Lung (tissue), 12 donors: Measurements from ENCODE around the gene SPATS2L. TPM values are rescaled to one million over a fixed set of nuclear protein-coding genes. Genes with fewer than 3 reads are reported as not detected.

Source experiments
- ATAC-seq: fragments of 200-7000 bp; cut with Tn5 transposase; one replicate; pipeline ENCODE4 v1.9.1; 2020; ENCODE audit warnings: moderate number of reproducible peaks; ENCODE audit not compliant: insufficient read depth, low FRiP score
- DNase-seq, 3 donors: peaks; one replicate each; pipeline ENCODE4 v3.0.0-alpha.2; 2013 to 2017
- H3K27ac ChIP-seq, 2 donors: one replicate each; pipeline ENCODE4 v1.5.1; 2013; ENCODE audit warnings: mild to moderate bottlenecking in 2 of 2, moderate library complexity in 2 of 2, control low read depth in 1 of 2, inconsistent platforms in 1 of 2, low read depth in 1 of 2, low read length in 1 of 2
- H3K27me3 ChIP-seq, 3 donors: one replicate each; pipeline ENCODE4 v1.5.1; 2013; ENCODE audit warnings: low read length in 2 of 3; ENCODE audit not compliant: control insufficient read depth in 3 of 3, insufficient read depth in 3 of 3
- H3K36me3 ChIP-seq, 4 donors: one replicate each; pipeline ENCODE4 v1.5.1; 2013; ENCODE audit warnings: low read length in 4 of 4, mild to moderate bottlenecking in 1 of 4, moderate library complexity in 1 of 4; ENCODE audit not compliant: control insufficient read depth in 4 of 4, insufficient read depth in 4 of 4
- H3K4me1 ChIP-seq, 5 donors: one replicate each; pipeline ENCODE4 v1.5.1; 2013; ENCODE audit warnings: low read length in 5 of 5, mild to moderate bottlenecking in 2 of 5, moderate library complexity in 1 of 5; ENCODE audit not compliant: control insufficient read depth in 5 of 5, insufficient read depth in 5 of 5
- H3K4me3 ChIP-seq: one replicate; pipeline ENCODE4 v1.5.1; 2013; ENCODE audit warnings: mild to moderate bottlenecking, control low read depth, moderate library complexity
- H3K9ac ChIP-seq, 2 donors: one replicate each; pipeline ENCODE4 v1.5.1; 2013; ENCODE audit warnings: low read length in 2 of 2, control low read depth in 1 of 2; ENCODE audit not compliant: insufficient read depth in 1 of 2
- H3K9me3 ChIP-seq, 4 donors: one replicate each; pipeline ENCODE4 v1.5.1; 2013; ENCODE audit warnings: low read length in 3 of 4, mild to moderate bottlenecking in 1 of 4, moderate library complexity in 1 of 4; ENCODE audit not compliant: control insufficient read depth in 4 of 4, insufficient read depth in 3 of 4
- CTCF ChIP-seq: IDR thresholded peaks from 2 replicates; pipeline ENCODE4 v1.5.1; 2012; ENCODE audit warnings: mild to moderate bottlenecking; ENCODE audit errors: control extremely low read depth, extremely low read depth
- WGBS, 2 donors: extraction: QIAGEN DNeasy Blood & Tissue Kit; methylation state at CpG; one replicate each; pipeline ENCODE4 v1.1.7; 2013; 5-methylcytosine and 5-hydroxymethylcytosine counted together
- polyA plus RNA-seq, 2 donors: library from polyadenylated mRNA; stranded (reverse); fragments of 200-250 nt; gene quantifications; one replicate each; pipeline ENCODE4 v1.2.1, GENCODE V29; 2013
- total RNA-seq, 2 donors: library from RNA; depleted of rRNA in 1 of 2; stranded (reverse); fragments of >200 nt in 1 of 2; gene quantifications; one replicate each; pipeline ENCODE4 v1.2.1, GENCODE V29; 2014 to 2021
- donor health status: control.
- donor health status: control.
- donor health status: Bipolar disorder and iron deficiency.
- donor health status: healthy.
- donor health status: DM: yes; HTN: yes; CAD: no.

Gene SPATS2L
- total and polyA plus RNA-seq, 4 donors = 30.5 to 96.8 (median 57.2) TPM

- Histone ChIP-seq H3K27ac (no peak overlapping the region), H3K9me3 (no peaks in the 10 kb centered on the region), H3K4me3 (no peak overlapping the region), H3K27me3 (peaks cover 0 to 3% (median 2%) of the 10 kb centered on the region in 3 donors), H3K4me1 (peaks cover 0 to 16% (median 4%) of the 10 kb centered on the region in 5 donors), H3K36me3 (peaks cover 5 to 13% (median 9%) of the 10 kb centered on the region in 4 donors), H3K9ac (no peak overlapping the region)
- 77 to 87% methylated on average over 2 of the region's 2 CpGs for WGBS, 2 donors
- no peak for DNase-seq
- no peak for ATAC-seq
- TF ChIP-seq CTCF = no peak
These were observed 200.7 kb downstream of the SPATS2L start for GRCh38 chr2:200507179-200507578.

GRCh38 chr2:200509235-200509611 is 202.7 kb downstream of the SPATS2L start:
- peak overlapping the region; percentile 87 to 89 for H3K27ac ChIP-seq
- peaks cover 3 to 7% (median 6%) of the 10 kb centered on the region in 3 donors for H3K27me3 ChIP-seq
- H3K4me3 ChIP-seq = peak overlapping the region; percentile 72
- WGBS, 2 donors = 22 to 32% methylated on average over 8 of the region's 8 CpGs
- ATAC-seq (no peak), DNase-seq (peak in 2 of 3 donors; percentile 22)
- TF ChIP-seq CTCF = no peak
- peaks cover 0 to 16% (median 4%) of the 10 kb centered on the region in 5 donors for H3K4me1 ChIP-seq
- H3K9ac ChIP-seq = peak overlapping the region; percentile 66 to 83
- H3K36me3 ChIP-seq = peaks cover 2 to 7% (median 3%) of the 10 kb centered on the region in 4 donors
- H3K9me3 ChIP-seq = no peaks in the 10 kb centered on the region

GRCh38 chr2:200509612-200510433 is 203.3 kb downstream of the SPATS2L start, which contains the start of gene KCTD18:
Gene KCTD18, minus strand, starts transcription at chr2:200510068. Its CDS starts 3,052 bp downstream, at chr2:200507016.
- Histone ChIP-seq H3K36me3 (peaks cover 0 to 7% (median 3%) of the 10 kb centered on the region in 4 donors), H3K27me3 (peaks cover 3 to 7% (median 6%) of the 10 kb centered on the region in 3 donors), H3K9me3 (no peaks in the 10 kb centered on the region), H3K27ac (peak within 1 kb of the TSS; percentile 87 to 89), H3K4me1 (peaks cover 0 to 16% (median 4%) of the 10 kb centered on the region in 5 donors), H3K4me3 (peak within 1 kb of the TSS; percentile 72), H3K9ac (peak within 1 kb of the TSS; percentile 83 to 86)
- ATAC-seq = peak; percentile 96
- DNase-seq = peak; percentile 86 to 93 (median 92)
- TF ChIP-seq CTCF = peak; percentile 83
- 0% methylated on average over 50 to 78 of the region's 78 CpGs for WGBS, 2 donors
